Measurements from ENCODE around the gene TIMM50. TPM values are rescaled to one million over a fixed set of nuclear protein-coding genes. Genes with fewer than 3 reads are reported as not detected.

Gene TIMM50
- total RNA-seq, 1 donor from 2014 or later, result 39.9 TPM

DNA sequence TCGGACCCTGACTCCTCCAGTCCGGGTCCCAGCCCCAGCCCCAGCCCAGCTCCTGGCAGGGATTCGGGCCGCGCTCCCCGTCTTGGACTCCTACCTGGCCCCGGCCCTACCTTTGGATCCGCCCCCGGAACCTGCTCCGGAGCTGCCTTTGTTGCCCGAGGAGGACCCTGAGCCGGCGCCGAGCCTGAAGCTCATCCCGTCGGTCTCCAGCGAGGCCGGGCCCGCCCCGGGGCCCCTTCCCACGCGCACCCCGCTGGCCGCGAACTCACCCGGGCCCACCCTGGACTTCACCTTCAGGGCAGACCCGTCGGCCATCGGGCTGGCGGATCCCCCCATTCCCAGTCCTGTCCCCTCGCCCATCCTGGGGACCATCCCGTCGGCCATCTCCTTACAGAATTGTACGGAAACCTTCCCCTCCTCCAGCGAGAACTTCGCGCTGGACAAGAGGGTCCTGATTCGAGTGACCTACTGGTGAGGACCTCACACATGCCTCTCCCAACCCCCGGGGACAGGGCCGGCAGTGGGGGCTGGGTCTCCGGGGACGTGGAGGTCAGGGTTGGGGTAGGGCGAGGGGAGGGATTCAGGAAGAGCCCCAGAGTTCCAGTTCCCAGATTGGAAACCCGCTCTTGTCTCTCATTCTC lies 35.0 kb downstream of the TIMM50 start:
- Mint-ChIP-seq H3K9me3 (peaks cover 3% of the 10 kb centered on the region), H3K27me3 (ENCODE audit: insufficient read depth, low read depth) (peaks cover 56% of the 10 kb centered on the region), H3K4me3 (peak overlapping the region; percentile 83), H3K27ac (no peak overlapping the region), H3K4me1 (peaks cover 21% of the 10 kb centered on the region), H3K36me3 (no peaks in the 10 kb centered on the region)
- TF ChIP-seq EZH2phosphoT487 (IDR thresholded peaks at IDR 0.05), result no peak
- no peak for TF ChIP-seq EZH2 (IDR thresholded peaks at IDR 0.05)
- TF ChIP-seq, protein P1, sequence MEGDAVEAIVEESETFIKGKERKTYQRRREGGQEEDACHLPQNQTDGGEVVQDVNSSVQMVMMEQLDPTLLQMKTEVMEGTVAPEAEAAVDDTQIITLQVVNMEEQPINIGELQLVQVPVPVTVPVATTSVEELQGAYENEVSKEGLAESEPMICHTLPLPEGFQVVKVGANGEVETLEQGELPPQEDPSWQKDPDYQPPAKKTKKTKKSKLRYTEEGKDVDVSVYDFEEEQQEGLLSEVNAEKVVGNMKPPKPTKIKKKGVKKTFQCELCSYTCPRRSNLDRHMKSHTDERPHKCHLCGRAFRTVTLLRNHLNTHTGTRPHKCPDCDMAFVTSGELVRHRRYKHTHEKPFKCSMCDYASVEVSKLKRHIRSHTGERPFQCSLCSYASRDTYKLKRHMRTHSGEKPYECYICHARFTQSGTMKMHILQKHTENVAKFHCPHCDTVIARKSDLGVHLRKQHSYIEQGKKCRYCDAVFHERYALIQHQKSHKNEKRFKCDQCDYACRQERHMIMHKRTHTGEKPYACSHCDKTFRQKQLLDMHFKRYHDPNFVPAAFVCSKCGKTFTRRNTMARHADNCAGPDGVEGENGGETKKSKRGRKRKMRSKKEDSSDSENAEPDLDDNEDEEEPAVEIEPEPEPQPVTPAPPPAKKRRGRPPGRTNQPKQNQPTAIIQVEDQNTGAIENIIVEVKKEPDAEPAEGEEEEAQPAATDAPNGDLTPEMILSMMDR (IDR thresholded peaks at IDR 0.05), result no peak
- Histone ChIP-seq H4K20me1 (ENCODE audit: low read depth) (peaks cover 4% of the 10 kb centered on the region), H3K27ac (no peak overlapping the region), H3K4me3 (peak overlapping the region; percentile 94), H3K9ac (peak overlapping the region; percentile 47), H3K36me3 (no peaks in the 10 kb centered on the region), H3K4me2 (peak overlapping the region; percentile 95), H3K9me3 (ENCODE audit: low read depth) (no peaks in the 10 kb centered on the region), H3K27me3 (peaks cover 42% of the 10 kb centered on the region), H3K4me1 (peaks cover 4% of the 10 kb centered on the region), H2AFZ (replicated peaks) (peak overlapping the region; percentile 95), H3F3A (ENCODE audit: low read depth) (peaks cover 31% of the 10 kb centered on the region), H3K79me2 (ENCODE audit: low read depth) (peaks cover 14% of the 10 kb centered on the region)
- peak; percentile 61 for DNase-seq (ENCODE audit: low spot score)

DNA sequence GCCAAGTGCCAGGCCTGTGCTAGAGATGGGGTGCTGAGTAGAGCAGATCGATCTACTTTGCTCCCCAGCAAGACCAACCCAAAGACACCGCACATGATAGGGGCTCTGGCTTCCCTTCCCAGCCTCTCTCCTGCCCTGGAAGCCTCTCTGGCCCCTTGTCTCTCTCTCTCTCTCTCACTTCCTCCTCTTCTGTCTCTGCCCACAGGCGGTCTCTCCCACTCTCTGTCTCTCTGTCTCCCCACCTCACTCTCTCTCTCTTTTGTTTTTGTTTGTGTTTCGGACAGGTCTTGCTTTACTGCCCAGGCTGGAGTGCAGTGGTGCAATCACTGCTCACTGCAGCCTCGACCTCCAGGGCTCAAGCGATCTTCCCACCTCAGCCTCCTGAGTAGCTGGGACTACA lies 35.6 kb downstream of the TIMM50 start:
- H2AFZ ChIP-seq (replicated peaks), result peak overlapping the region; percentile 95
- H3K9ac ChIP-seq, result peak overlapping the region; percentile 47
- H3K9me3 ChIP-seq (ENCODE audit: low read depth), result no peaks in the 10 kb centered on the region
- H3K4me1 ChIP-seq, result peaks cover 4% of the 10 kb centered on the region
- H3K79me2 ChIP-seq (ENCODE audit: low read depth), result peaks cover 14% of the 10 kb centered on the region
- no peak overlapping the region for H3K27ac ChIP-seq
- peaks cover 4% of the 10 kb centered on the region for H4K20me1 ChIP-seq (ENCODE audit: low read depth)
- peak overlapping the region; percentile 94 for H3K4me3 ChIP-seq
- Mint-ChIP-seq H3K4me1 (peaks cover 21% of the 10 kb centered on the region), H3K9me3 (peaks cover 3% of the 10 kb centered on the region), H3K4me3 (peak overlapping the region; percentile 83), H3K27ac (no peak overlapping the region), H3K27me3 (ENCODE audit: insufficient read depth, low read depth) (peaks cover 56% of the 10 kb centered on the region), H3K36me3 (no peaks in the 10 kb centered on the region)
- no peaks in the 10 kb centered on the region for H3K36me3 ChIP-seq
- peaks cover 42% of the 10 kb centered on the region for H3K27me3 ChIP-seq
- H3K4me2 ChIP-seq, result peak overlapping the region; percentile 95
- H3F3A ChIP-seq (ENCODE audit: low read depth), result peaks cover 31% of the 10 kb centered on the region
- DNase-seq (ENCODE audit: low spot score), result no peak
- no peak for TF ChIP-seq EZH2 (IDR thresholded peaks at IDR 0.05)
- TF ChIP-seq EZH2phosphoT487 (IDR thresholded peaks at IDR 0.05), result no peak
- TF ChIP-seq, protein P1 (IDR thresholded peaks at IDR 0.05), result no peak

DNA sequence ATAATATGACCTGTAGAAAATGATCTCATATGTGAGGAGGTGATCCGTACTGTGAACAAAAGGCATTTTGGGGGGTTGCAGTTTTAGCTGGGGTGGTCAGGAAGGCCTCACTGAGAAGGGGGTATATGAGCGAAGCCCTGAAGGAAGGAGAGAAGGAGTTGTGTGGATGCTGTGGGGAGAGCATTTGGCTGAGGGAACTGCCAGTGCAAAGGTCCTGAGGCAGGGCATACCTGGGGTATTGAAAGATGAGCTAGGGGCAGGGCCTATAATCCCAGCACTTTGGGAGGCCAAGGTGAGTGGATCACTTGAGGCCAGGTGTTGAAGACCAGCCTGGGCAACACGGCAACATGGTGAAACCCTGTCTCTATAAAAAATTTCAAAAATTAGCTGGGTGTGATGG lies 36.8 kb downstream of the TIMM50 start:
- peaks cover 4% of the 10 kb centered on the region for H4K20me1 ChIP-seq (ENCODE audit: low read depth)
- peaks cover 31% of the 10 kb centered on the region for H3F3A ChIP-seq (ENCODE audit: low read depth)
- H3K36me3 Mint-ChIP-seq, result no peaks in the 10 kb centered on the region
- no peak overlapping the region for H3K27ac ChIP-seq
- no peak overlapping the region for H3K27ac Mint-ChIP-seq
- peaks cover 4% of the 10 kb centered on the region for H3K4me1 ChIP-seq
- H3K4me1 Mint-ChIP-seq, result peaks cover 21% of the 10 kb centered on the region
- H3K9me3 Mint-ChIP-seq, result peaks cover 3% of the 10 kb centered on the region
- TF ChIP-seq, protein P1 (IDR thresholded peaks at IDR 0.05), result no peak
- no peak for TF ChIP-seq EZH2 (IDR thresholded peaks at IDR 0.05)
- TF ChIP-seq EZH2phosphoT487 (IDR thresholded peaks at IDR 0.05), result no peak
- no peak overlapping the region for H3K4me2 ChIP-seq
- H3K27me3 Mint-ChIP-seq (ENCODE audit: insufficient read depth, low read depth), result peaks cover 51% of the 10 kb centered on the region
- H3K79me2 ChIP-seq (ENCODE audit: low read depth), result peaks cover 14% of the 10 kb centered on the region
- no peak for DNase-seq (ENCODE audit: low spot score)
- H2AFZ ChIP-seq (replicated peaks), result no peak overlapping the region
- H3K9ac ChIP-seq, result no peak overlapping the region
- peak overlapping the region; percentile 69 for H3K4me3 Mint-ChIP-seq
- H3K27me3 ChIP-seq, result peaks cover 42% of the 10 kb centered on the region
- no peaks in the 10 kb centered on the region for H3K36me3 ChIP-seq
- H3K9me3 ChIP-seq (ENCODE audit: low read depth), result no peaks in the 10 kb centered on the region
- no peak overlapping the region for H3K4me3 ChIP-seq

Data from neural progenitor cell (in vitro differentiated cells).